ENCODE data around the gene FOXP4.

Gene FOXP4

GRCh38 chr6:41531591-41532582, 14.3 kb upstream of the FOXP4 start:
- H3K4me1 Mint-ChIP-seq: peaks cover 57% of the 10 kb centered on the region

GRCh38 chr6:41535766-41536165, 10.4 kb upstream of the FOXP4 start:
- peak overlapping the region in 1 of 3 experiments; percentile 66 for H3K27ac Mint-ChIP-seq
- peaks cover 60% of the 10 kb centered on the region for H3K27me3 Mint-ChIP-seq (ENCODE audit: low read depth)
- no peaks in the 10 kb centered on the region for H3K9me3 Mint-ChIP-seq
- H3K36me3 Mint-ChIP-seq (ENCODE audit: low read depth): no peaks in the 10 kb centered on the region
- H3K4me1 Mint-ChIP-seq: peaks cover 43% of the 10 kb centered on the region
- TF ChIP-seq CTCF (IDR thresholded peaks at IDR 0.05; ENCODE audit: unreplicated experiment in 3 of 3): no peak
- H3K4me3 Mint-ChIP-seq: no peak overlapping the region

More at GRCh38 chr6:41531591-41532582, 14.3 kb upstream of the FOXP4 start:
- no peak for TF ChIP-seq CTCF (IDR thresholded peaks at IDR 0.05; ENCODE audit: unreplicated experiment in 3 of 3)
- Mint-ChIP-seq H3K4me3 (peak overlapping the region; percentile 8 to 16 (median 13)), H3K27me3 (ENCODE audit: low read depth) (peaks cover 63% of the 10 kb centered on the region), H3K36me3 (ENCODE audit: low read depth) (no peaks in the 10 kb centered on the region), H3K27ac (peak overlapping the region; percentile 47 to 86 (median 80)), H3K9me3 (no peaks in the 10 kb centered on the region)

- H3K9me3 Mint-ChIP-seq: no peaks in the 10 kb centered on the region
- peaks cover 32% of the 10 kb centered on the region for H3K4me1 Mint-ChIP-seq
- H3K27me3 Mint-ChIP-seq (ENCODE audit: low read depth): peaks cover 71% of the 10 kb centered on the region
- H3K27ac Mint-ChIP-seq: peak overlapping the region; percentile 36 to 79 (median 49)
- no peaks in the 10 kb centered on the region for H3K36me3 Mint-ChIP-seq (ENCODE audit: low read depth)
- no peak overlapping the region for H3K4me3 Mint-ChIP-seq
- no peak for TF ChIP-seq CTCF (IDR thresholded peaks at IDR 0.05; ENCODE audit: unreplicated experiment in 3 of 3)
These were observed 9.1 kb upstream of the FOXP4 start for GRCh38 chr6:41536795-41537758.

- Mint-ChIP-seq H3K9me3 (no peaks in the 10 kb centered on the region), H3K27ac (no peak overlapping the region), H3K4me3 (no peak overlapping the region), H3K36me3 (ENCODE audit: low read depth) (no peaks in the 10 kb centered on the region), H3K27me3 (ENCODE audit: low read depth) (peaks cover 69% of the 10 kb centered on the region), H3K4me1 (peaks cover 25% of the 10 kb centered on the region)
- no peak for TF ChIP-seq CTCF (IDR thresholded peaks at IDR 0.05; ENCODE audit: unreplicated experiment in 3 of 3)
These were observed 7.5 kb upstream of the FOXP4 start for GRCh38 chr6:41538556-41539182.

GRCh38 chr6:41539204-41539603, 7.0 kb upstream of the FOXP4 start:
- Mint-ChIP-seq H3K27ac (peak overlapping the region in 1 of 3 experiments; percentile 34), H3K4me1 (peaks cover 25% of the 10 kb centered on the region), H3K27me3 (ENCODE audit: low read depth) (peaks cover 74% of the 10 kb centered on the region), H3K36me3 (ENCODE audit: low read depth) (no peaks in the 10 kb centered on the region), H3K9me3 (no peaks in the 10 kb centered on the region), H3K4me3 (no peak overlapping the region)
- no peak for TF ChIP-seq CTCF (IDR thresholded peaks at IDR 0.05; ENCODE audit: unreplicated experiment in 3 of 3)
